Endothelial cell of umbilical vein (primary cell): ENCODE results near the gene STAT4. TPM values are rescaled to one million over a fixed set of nuclear protein-coding genes. Genes with fewer than 3 reads are reported as not detected.

Experiments used
- BruUV-seq: library from RNA; stranded (reverse); fragments of 400-500 nt; replicated peaks from 2 replicates; lab custom pipeline; 2021; lab: Mats Ljungman, UMichigan
- CTCF ChIA-PET: fragments of 300-600, 350-600 bp; sonication (Branson Sonifier 250); formaldehyde crosslinking; loops from one replicate; lab custom pipeline; 2021; ENCODE audit warnings: antibody characterized with exemption, inconsistent platforms; lab: Charles Lee
- POLR2A ChIA-PET: fragments of 300-600, 350-600 bp; sonication (Branson Sonifier 250); formaldehyde crosslinking; loops from one replicate; lab custom pipeline; 2021; ENCODE audit warnings: antibody characterized with exemption, inconsistent platforms; lab: Charles Lee
- DNase-seq: peaks from one replicate; pipeline ENCODE4 v3.0.0-alpha.2; 2011; ENCODE audit warnings: low read depth, low spot score
- FAIRE-seq: peaks from 2 replicates; lab custom pipeline; 2011; peaks lifted over from hg19 to GRCh38; lab: Jason Lieb, UNC
- H2AFZ ChIP-seq: 2 replicates; pipeline ENCODE4 v1.6.0; 2012; ENCODE audit warnings: low read depth, low read length, control low read depth, inconsistent platforms
- H3K27ac ChIP-seq: 2 replicates; pipeline ENCODE4 v1.5.1; 2011; ENCODE audit warnings: low read depth, mild to moderate bottlenecking, control low read depth, low read length, moderate library complexity; ENCODE audit not compliant: insufficient read depth
- H3K27me3 ChIP-seq, 2 experiments: 2 replicates each; pipeline versions ENCODE4 v1.6.0 to v1.6.1; 2011; ENCODE audit warnings: low read length in 2 of 2, mixed read lengths in 1 of 2; ENCODE audit not compliant: control insufficient read depth in 2 of 2, insufficient read depth in 2 of 2
- H3K36me3 ChIP-seq, 2 experiments: 2 replicates in 1 of 2; 3 replicates in 1 of 2; pipeline ENCODE4 v1.5.1; 2011; ENCODE audit warnings: low read length in 2 of 2, mild to moderate bottlenecking in 1 of 2, moderate library complexity in 1 of 2; ENCODE audit not compliant: control insufficient read depth in 2 of 2, insufficient read depth in 2 of 2; ENCODE audit errors: extremely low read depth in 1 of 2
- H3K4me1 ChIP-seq: 3 replicates; pipeline ENCODE4 v1.5.1; 2011; ENCODE audit warnings: mild to moderate bottlenecking, low read length; ENCODE audit not compliant: control insufficient read depth, insufficient read depth; ENCODE audit errors: extremely low read depth
- H3K4me2 ChIP-seq: 2 replicates; pipeline ENCODE4 v1.6.1; 2011; ENCODE audit warnings: low read length, control low read depth, mixed read lengths; ENCODE audit not compliant: insufficient read depth
- H3K4me3 ChIP-seq, 3 experiments: fragments of 200-600 bp in 1 of 3; sonication (generic), shearing (Covaris generic) in 1 of 3; replicated peaks in 1 of 3; 2 replicates each; pipeline ENCODE4 v1.5.1; 2011 to 2016; ENCODE audit warnings: control low read depth in 3 of 3, low read length in 3 of 3, mild to moderate bottlenecking in 2 of 3, inconsistent platforms in 1 of 3, low read depth in 1 of 3, moderate library complexity in 1 of 3; ENCODE audit not compliant: insufficient read depth in 1 of 3
- H3K79me2 ChIP-seq: 2 replicates; pipeline ENCODE4 v1.6.0; 2012; ENCODE audit warnings: low read length, inconsistent platforms; ENCODE audit not compliant: control insufficient read depth, insufficient read depth
- H3K9ac ChIP-seq: replicated peaks from 2 replicates; pipeline ENCODE3; 2011; ENCODE audit warnings: low read length, control low read depth; ENCODE audit not compliant: insufficient read depth; ENCODE audit errors: extremely low read depth
- H3K9me1 ChIP-seq: replicated peaks from 3 replicates; pipeline ENCODE4 v1.6.0; 2011; ENCODE audit warnings: mild to moderate bottlenecking, low read length; ENCODE audit not compliant: control insufficient read depth, insufficient read depth; ENCODE audit errors: extremely low read depth
- H3K9me3 ChIP-seq: replicated peaks from 2 replicates; pipeline ENCODE4 v1.5.1; 2012; ENCODE audit warnings: low read length, inconsistent platforms; ENCODE audit not compliant: control insufficient read depth, insufficient read depth
- H4K20me1 ChIP-seq: replicated peaks from 2 replicates; pipeline ENCODE3; 2011; ENCODE audit warnings: mild to moderate bottlenecking, low read length; ENCODE audit not compliant: control insufficient read depth, insufficient read depth; ENCODE audit errors: extremely low read depth
- EZH2 ChIP-seq: IDR thresholded peaks from 2 replicates; pipeline ENCODE4 v1.6.1; 2012; ENCODE audit warnings: borderline replicate concordance, low read depth, mild to moderate bottlenecking, moderate library complexity, low read length, inconsistent platforms; ENCODE audit not compliant: severe bottlenecking
- GATA2 ChIP-seq: IDR thresholded peaks from 2 replicates; pipeline ENCODE4 v1.7.0; 2011; ENCODE audit warnings: low read depth, mild to moderate bottlenecking, moderate library complexity, mixed read lengths, low read length; ENCODE audit not compliant: insufficient read length, insufficient read depth
- MYC ChIP-seq: IDR thresholded peaks from one replicate; pipeline ENCODE4 v1.6.1; 2011; ENCODE audit warnings: mild to moderate bottlenecking, low read depth, low read length
- POLR2A ChIP-seq: IDR thresholded peaks from 2 replicates; pipeline ENCODE4 v1.6.1; 2012; ENCODE audit warnings: low read depth, mild to moderate bottlenecking, control low read depth, low read length
- POLR2AphosphoS5 ChIP-seq: IDR thresholded peaks from 2 replicates; pipeline ENCODE4 v1.6.1; 2012; ENCODE audit warnings: low read depth, mild to moderate bottlenecking, control low read depth, low read length, moderate library complexity; ENCODE audit not compliant: insufficient read depth
- dilution Hi-C: fragments of 300-500 bp; cut with MboI; formaldehyde crosslinking; loops from one replicate; pipeline ENCODE4 v1.15.0; 2019; ENCODE audit warnings: low sequenced_read_pairs; ENCODE audit not compliant: extremely low pct_ligation_motif_present
- intact Hi-C: fragments of 100-400 bp; cut with micrococcal nuclease; formaldehyde crosslinking; loops from one replicate; pipeline ENCODE4 v1.10.0; 2022
- polyA plus RNA-seq, 4 experiments: library from polyadenylated mRNA; depleted of rRNA in 3 of 4; stranded (reverse) in 3 of 4; unstranded in 1 of 4; fragments of >200 nt; gene quantifications; 2 replicates each; pipeline versions ENCODE4 v1.2.1 to v1.2.3, GENCODE V29; 2011 to 2012; ENCODE audit warnings: missing spikeins in 1 of 4
- total RNA-seq: library from RNA; stranded (reverse); gene quantifications from 2 replicates; pipeline ENCODE4 v1.2.3, GENCODE V29; 2021
- TF ChIP-seq, protein P1 (sequence below): IDR thresholded peaks from 2 replicates; pipeline ENCODE4 v1.6.1; 2011; ENCODE audit not compliant: insufficient read depth, insufficient read length

The STAT4 gene
- total and polyA plus RNA-seq, 2 donors (not counting 3 experiments of a cell fraction or from before 2014, with no cell fraction given), result 0.46 to 1.2 TPM

- H3K9ac ChIP-seq, result peak within 1 kb of the TSS; percentile 74
- DNase-seq (peak; percentile 92), FAIRE-seq (peak; percentile 86)
- intact Hi-C loops (loop anchor here (1.0 to 5.0 kb wide), 5 partner anchors 7 to 67 kb away; no protein-coding TSS in a partner anchor), dilution Hi-C loops (no loop called here)
- H3K9me1 ChIP-seq, result no peaks in the 10 kb centered on the region
- no peaks in the 10 kb centered on the region for H3K36me3 ChIP-seq
- H3K27me3 ChIP-seq, result no peaks in the 10 kb centered on the region
- peak within 1 kb of the TSS; percentile 64 for H3K27ac ChIP-seq
- H3K79me2 ChIP-seq, result peaks cover 21% of the 10 kb centered on the region
- peaks cover 16% of the 10 kb centered on the region for H3K4me1 ChIP-seq
- ChIA-PET POLR2A (interaction anchor here (0.6 kb wide), 1 partner anchor 132 kb away, joined by 3 read pairs; no protein-coding TSS in a partner anchor), CTCF (interaction anchor here (1.0 to 1.8 kb wide), 2 partner anchors 15 to 142 kb away, joined by 4 to 7 read pairs; no protein-coding TSS in a partner anchor)
- H3K9me3 ChIP-seq, result no peaks in the 10 kb centered on the region
- peak within 1 kb of the TSS; percentile 50 to 94 (median 78) for H3K4me3 ChIP-seq
- peak within 1 kb of the TSS; percentile 80 for H2AFZ ChIP-seq
- BruUV-seq, result no TSS peak
- peak; percentile 70 for TF ChIP-seq MYC
- TF ChIP-seq POLR2A, result peak; percentile 96
- TF ChIP-seq POLR2AphosphoS5, result peak; percentile 98
- TF ChIP-seq, protein P1, sequence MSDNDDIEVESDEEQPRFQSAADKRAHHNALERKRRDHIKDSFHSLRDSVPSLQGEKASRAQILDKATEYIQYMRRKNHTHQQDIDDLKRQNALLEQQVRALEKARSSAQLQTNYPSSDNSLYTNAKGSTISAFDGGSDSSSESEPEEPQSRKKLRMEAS, result peak; percentile 5
- TF ChIP-seq EZH2, result no peak
- H4K20me1 ChIP-seq, result no peaks in the 10 kb centered on the region
- H3K4me2 ChIP-seq, result peak within 1 kb of the TSS; percentile 90
Observed at GRCh38 chr2:191013932-191014652, 136.7 kb downstream of the STAT4 start, which contains the start of gene STAT1. STAT1 (minus strand) TSS chr2:191014171; CDS start chr2:191010003, 4,168 bp downstream.

DNA sequence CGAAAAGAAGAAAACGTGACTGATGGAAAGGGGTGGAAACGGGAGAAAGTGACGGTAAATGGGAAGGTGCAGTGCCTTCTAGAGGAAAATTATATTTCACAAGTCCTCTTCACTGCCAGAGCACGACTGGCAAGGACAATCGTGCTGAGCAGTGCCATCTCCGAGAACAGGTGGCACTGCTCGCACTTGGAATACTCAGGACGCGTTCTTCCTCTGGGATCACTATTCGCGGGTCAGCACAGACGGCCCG, 137.2 kb downstream of the STAT4 start:
- POLR2A ChIA-PET, result interaction anchor here (0.6 kb wide), 1 partner anchor 132 kb away, joined by 3 read pairs; no protein-coding TSS in a partner anchor

More for the DNA sequence above, 137.2 kb downstream of the STAT4 start:
- FAIRE-seq (no peak), DNase-seq (no peak)
- Histone ChIP-seq H3K79me2 (peaks cover 21% of the 10 kb centered on the region), H4K20me1 (no peaks in the 10 kb centered on the region), H3K9me3 (no peaks in the 10 kb centered on the region), H3K27ac (peak overlapping the region; percentile 36), H3K4me3 (peak overlapping the region; percentile 50 to 94 (median 78)), H3K9me1 (no peaks in the 10 kb centered on the region), H3K4me2 (peak overlapping the region; percentile 90), H3K4me1 (peaks cover 16% of the 10 kb centered on the region), H2AFZ (peak overlapping the region; percentile 68), H3K36me3 (peaks cover 0 to 2% of the 10 kb centered on the region in 2 experiments), H3K9ac (peak overlapping the region; percentile 74), H3K27me3 (no peaks in the 10 kb centered on the region)
- intact Hi-C loops (loop anchor here (1.0 to 5.0 kb wide), 3 partner anchors 8 to 66 kb away; no protein-coding TSS in a partner anchor), dilution Hi-C loops (no loop called here)
- TF ChIP-seq POLR2A (peak; percentile 3), POLR2AphosphoS5 (no peak), GATA2 (no peak)
- TF ChIP-seq, protein P1, result no peak
- CTCF ChIA-PET, result interaction anchor here (1.8 kb wide), 1 partner anchor 142 kb away, joined by 7 read pairs; no protein-coding TSS in a partner anchor
- BruUV-seq, result TSS peak; percentile 59
